Measurements from ENCODE around the gene FAM120A. TPM values are rescaled to one million over a fixed set of nuclear protein-coding genes. Genes with fewer than 3 reads are reported as not detected.

FAM120A gene
- total RNA-seq, 1 experiment from 2014 or later: 98.2 TPM

GRCh38 chr9:93427655-93428379 is 23.7 kb upstream of the FAM120A start:
- intact Hi-C loops (cut with micrococcal nuclease; ENCODE audit: unreplicated experiment): no loop called here
- Mint-ChIP-seq H3K27ac (ENCODE audit: unreplicated experiment) (no peak overlapping the region), H3K4me3 (ENCODE audit: low read depth, unreplicated experiment) (no peak overlapping the region), H3K36me3 (ENCODE audit: insufficient read depth, unreplicated experiment) (no peaks in the 10 kb centered on the region), H3K4me1 (ENCODE audit: low read depth, unreplicated experiment) (no peaks in the 10 kb centered on the region), H3K9me3 (ENCODE audit: low read depth, unreplicated experiment) (peaks cover 2% of the 10 kb centered on the region), H3K27me3 (ENCODE audit: unreplicated experiment) (no peaks in the 10 kb centered on the region)
- TF ChIP-seq CTCF (IDR thresholded peaks at IDR 0.05; ENCODE audit: unreplicated experiment): no peak
- CTCF ChIA-PET: no interaction called here
- BruUV-seq (replicated peaks): no TSS peak
- DNase-seq: peak; percentile 15

DNA sequence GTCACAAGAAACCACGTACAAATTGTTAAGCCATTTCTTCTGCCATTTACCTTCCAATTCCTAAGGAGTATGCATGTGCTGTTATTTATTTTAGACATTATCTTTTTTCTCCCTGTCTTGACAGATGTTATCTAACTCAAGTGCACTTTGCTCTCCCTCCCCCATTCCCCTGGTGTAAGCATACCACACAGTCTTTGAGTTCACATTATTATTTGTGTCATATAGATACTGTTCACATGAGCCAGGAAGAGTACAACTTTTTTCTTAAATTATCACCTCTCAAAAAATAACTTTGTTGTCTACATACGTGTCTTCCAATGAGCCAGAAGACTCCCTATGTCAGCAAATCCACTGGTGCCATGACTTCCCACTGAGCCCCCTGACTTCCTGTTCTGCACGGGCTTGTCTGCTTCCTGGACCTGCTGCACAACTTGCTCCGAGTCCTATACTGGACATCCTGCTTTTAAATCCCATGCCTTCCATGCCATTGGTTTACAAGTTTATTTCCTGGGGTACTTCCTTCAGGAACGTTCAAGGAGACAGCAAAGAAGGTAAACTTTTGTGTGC is 19.9 kb upstream of the FAM120A start:
- no peak for DNase-seq
- H3K27ac Mint-ChIP-seq (ENCODE audit: unreplicated experiment): no peak overlapping the region
- no peak for TF ChIP-seq CTCF (IDR thresholded peaks at IDR 0.05; ENCODE audit: unreplicated experiment)
- no peaks in the 10 kb centered on the region for H3K27me3 Mint-ChIP-seq (ENCODE audit: unreplicated experiment)
- no peak overlapping the region for H3K4me3 Mint-ChIP-seq (ENCODE audit: low read depth, unreplicated experiment)
- H3K36me3 Mint-ChIP-seq (ENCODE audit: insufficient read depth, unreplicated experiment): no peaks in the 10 kb centered on the region
- intact Hi-C loops (cut with micrococcal nuclease; ENCODE audit: unreplicated experiment): no loop called here
- BruUV-seq (replicated peaks): no TSS peak
- CTCF ChIA-PET: no interaction called here
- H3K4me1 Mint-ChIP-seq (ENCODE audit: low read depth, unreplicated experiment): no peaks in the 10 kb centered on the region
- H3K9me3 Mint-ChIP-seq (ENCODE audit: low read depth, unreplicated experiment): no peaks in the 10 kb centered on the region

DNA sequence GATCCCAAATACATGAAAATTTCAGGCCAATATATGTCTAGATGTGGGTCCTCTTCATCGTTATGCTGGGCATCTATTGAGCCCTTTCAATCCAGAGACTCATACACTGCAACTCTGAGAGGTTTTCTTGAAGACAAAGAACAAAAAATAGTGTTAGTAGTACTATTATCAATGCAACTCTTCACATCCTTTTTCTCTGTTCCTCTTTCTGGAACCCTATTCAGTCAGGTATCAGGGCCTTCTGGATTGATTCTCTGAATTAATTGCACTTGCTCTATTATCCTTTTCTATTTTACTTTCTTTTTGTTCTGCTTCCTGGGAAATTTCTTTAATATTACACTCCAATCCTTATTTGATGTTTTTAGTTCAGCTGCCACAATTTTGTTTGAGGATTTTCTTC is 18.5 kb upstream of the FAM120A start:
- Mint-ChIP-seq H3K4me3 (ENCODE audit: low read depth, unreplicated experiment) (no peak overlapping the region), H3K27ac (ENCODE audit: unreplicated experiment) (no peak overlapping the region), H3K27me3 (ENCODE audit: unreplicated experiment) (no peaks in the 10 kb centered on the region), H3K4me1 (ENCODE audit: low read depth, unreplicated experiment) (no peaks in the 10 kb centered on the region), H3K9me3 (ENCODE audit: low read depth, unreplicated experiment) (no peaks in the 10 kb centered on the region), H3K36me3 (ENCODE audit: insufficient read depth, unreplicated experiment) (no peaks in the 10 kb centered on the region)
- no peak for TF ChIP-seq CTCF (IDR thresholded peaks at IDR 0.05; ENCODE audit: unreplicated experiment)
- no peak for DNase-seq
- CTCF ChIA-PET: no interaction called here
- intact Hi-C loops (cut with micrococcal nuclease; ENCODE audit: unreplicated experiment): no loop called here
- no TSS peak for BruUV-seq (replicated peaks)

- DNase-seq: no peak
- BruUV-seq (replicated peaks): no TSS peak
- Mint-ChIP-seq H3K27me3 (ENCODE audit: unreplicated experiment) (no peaks in the 10 kb centered on the region), H3K27ac (ENCODE audit: unreplicated experiment) (no peak overlapping the region), H3K4me3 (ENCODE audit: low read depth, unreplicated experiment) (no peak overlapping the region), H3K36me3 (ENCODE audit: insufficient read depth, unreplicated experiment) (no peaks in the 10 kb centered on the region), H3K9me3 (ENCODE audit: low read depth, unreplicated experiment) (no peaks in the 10 kb centered on the region), H3K4me1 (ENCODE audit: low read depth, unreplicated experiment) (no peaks in the 10 kb centered on the region)
- no peak for TF ChIP-seq CTCF (IDR thresholded peaks at IDR 0.05; ENCODE audit: unreplicated experiment)
- intact Hi-C loops (cut with micrococcal nuclease; ENCODE audit: unreplicated experiment): no loop called here
- CTCF ChIA-PET: no interaction called here
Observed at GRCh38 chr9:93434056-93434455, 17.4 kb upstream of the FAM120A start.
